Endothelial cell of umbilical vein (primary cell): Measurements from ENCODE around the gene GALNT13.

Source experiments
- EZH2 ChIP-seq: IDR thresholded peaks from 2 replicates; pipeline ENCODE4 v1.6.1; 2012; ENCODE audit warnings: borderline replicate concordance, low read depth, mild to moderate bottlenecking, moderate library complexity, low read length, inconsistent platforms; ENCODE audit not compliant: severe bottlenecking
- POLR2A ChIP-seq: IDR thresholded peaks from 2 replicates; pipeline ENCODE4 v1.6.1; 2012; ENCODE audit warnings: low read depth, mild to moderate bottlenecking, control low read depth, low read length

DNA sequence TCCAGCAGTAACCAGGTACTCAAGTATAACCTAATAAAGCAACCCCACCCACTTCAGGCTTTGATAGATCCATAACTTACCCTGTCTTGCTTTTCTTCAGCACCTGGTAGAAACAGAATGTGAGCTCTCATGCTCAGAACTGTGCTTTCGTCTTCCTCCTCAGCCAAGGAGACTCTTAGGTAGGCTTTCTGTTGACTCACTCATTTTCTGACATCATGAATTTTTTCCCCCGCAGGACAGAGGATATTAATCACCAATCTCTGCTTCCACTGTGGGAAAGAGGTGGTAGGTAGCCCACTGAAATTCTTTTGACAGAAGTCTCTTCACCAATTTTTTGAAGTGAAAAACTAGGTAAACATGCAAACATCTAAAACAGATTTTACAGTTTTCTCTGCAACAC, 585.6 kb downstream of the GALNT13 start:
- TF ChIP-seq POLR2A (no peak), EZH2 (no peak)
